GM10847 (cell line): ENCODE data around the gene ROPN1L.

ENCODE experiments used
- POLR2A ChIP-seq: IDR thresholded peaks from 2 replicates; pipeline ENCODE4 v1.6.1; 2011; ENCODE audit not compliant: insufficient read length; ENCODE audit errors: extremely low read depth

Gene ROPN1L

GRCh38 chr5:10511741-10512640 is 70.3 kb downstream of the ROPN1L start:
- no peak for TF ChIP-seq POLR2A

GRCh38 chr5:10513501-10514442 is 72.1 kb downstream of the ROPN1L start:
- TF ChIP-seq POLR2A: no peak
